Hippocampal formation (tissue), 2 donors: ENCODE measurements around the gene PKD1L1.
"Not testable (repeated sequence)": the region's sequence is repeated elsewhere in the genome, so short reads cannot be mapped to it uniquely, and the experiment has no call there.

ENCODE experiments used
- DNase-seq, 2 donors: peaks; one replicate each; lab custom pipeline; 2025; lab: John Stamatoyannopoulos, UW

Gene PKD1L1, protein sequence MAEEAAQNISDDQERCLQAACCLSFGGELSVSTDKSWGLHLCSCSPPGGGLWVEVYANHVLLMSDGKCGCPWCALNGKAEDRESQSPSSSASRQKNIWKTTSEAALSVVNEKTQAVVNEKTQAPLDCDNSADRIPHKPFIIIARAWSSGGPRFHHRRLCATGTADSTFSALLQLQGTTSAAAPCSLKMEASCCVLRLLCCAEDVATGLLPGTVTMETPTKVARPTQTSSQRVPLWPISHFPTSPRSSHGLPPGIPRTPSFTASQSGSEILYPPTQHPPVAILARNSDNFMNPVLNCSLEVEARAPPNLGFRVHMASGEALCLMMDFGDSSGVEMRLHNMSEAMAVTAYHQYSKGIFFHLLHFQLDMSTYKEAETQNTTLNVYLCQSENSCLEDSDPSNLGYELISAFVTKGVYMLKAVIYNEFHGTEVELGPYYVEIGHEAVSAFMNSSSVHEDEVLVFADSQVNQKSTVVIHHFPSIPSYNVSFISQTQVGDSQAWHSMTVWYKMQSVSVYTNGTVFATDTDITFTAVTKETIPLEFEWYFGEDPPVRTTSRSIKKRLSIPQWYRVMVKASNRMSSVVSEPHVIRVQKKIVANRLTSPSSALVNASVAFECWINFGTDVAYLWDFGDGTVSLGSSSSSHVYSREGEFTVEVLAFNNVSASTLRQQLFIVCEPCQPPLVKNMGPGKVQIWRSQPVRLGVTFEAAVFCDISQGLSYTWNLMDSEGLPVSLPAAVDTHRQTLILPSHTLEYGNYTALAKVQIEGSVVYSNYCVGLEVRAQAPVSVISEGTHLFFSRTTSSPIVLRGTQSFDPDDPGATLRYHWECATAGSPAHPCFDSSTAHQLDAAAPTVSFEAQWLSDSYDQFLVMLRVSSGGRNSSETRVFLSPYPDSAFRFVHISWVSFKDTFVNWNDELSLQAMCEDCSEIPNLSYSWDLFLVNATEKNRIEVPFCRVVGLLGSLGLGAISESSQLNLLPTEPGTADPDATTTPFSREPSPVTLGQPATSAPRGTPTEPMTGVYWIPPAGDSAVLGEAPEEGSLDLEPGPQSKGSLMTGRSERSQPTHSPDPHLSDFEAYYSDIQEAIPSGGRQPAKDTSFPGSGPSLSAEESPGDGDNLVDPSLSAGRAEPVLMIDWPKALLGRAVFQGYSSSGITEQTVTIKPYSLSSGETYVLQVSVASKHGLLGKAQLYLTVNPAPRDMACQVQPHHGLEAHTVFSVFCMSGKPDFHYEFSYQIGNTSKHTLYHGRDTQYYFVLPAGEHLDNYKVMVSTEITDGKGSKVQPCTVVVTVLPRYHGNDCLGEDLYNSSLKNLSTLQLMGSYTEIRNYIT (N-terminal part only)

GRCh38 chr7:47948141-47948790 lies at the start of gene PKD1L1:
Gene PKD1L1, minus strand, starts transcription at chr7:47948466. Its CDS starts 26 bp downstream, at chr7:47948440.
- DNase-seq, result no peak

DNA sequence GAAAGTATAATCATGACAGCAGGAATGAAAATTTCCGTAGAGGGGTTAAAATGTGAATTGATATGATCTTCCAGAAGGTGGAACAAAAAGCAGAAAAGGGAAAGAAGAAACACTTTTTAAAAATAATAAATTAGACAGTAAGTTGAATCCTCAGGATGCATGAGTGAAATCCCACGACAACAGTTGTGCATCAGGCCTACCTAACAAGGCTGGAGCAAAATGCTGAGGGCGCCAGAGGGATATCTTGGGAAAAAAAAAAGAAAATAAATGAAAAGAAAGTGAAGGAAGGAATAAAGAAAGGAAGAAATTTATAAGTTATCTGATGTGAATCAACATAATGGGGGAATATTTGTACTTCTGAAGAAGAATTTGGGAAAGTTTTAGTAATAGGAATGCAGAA lies 44.2 kb upstream of the PKD1L1 start:
- DNase-seq, result no peak

DNA sequence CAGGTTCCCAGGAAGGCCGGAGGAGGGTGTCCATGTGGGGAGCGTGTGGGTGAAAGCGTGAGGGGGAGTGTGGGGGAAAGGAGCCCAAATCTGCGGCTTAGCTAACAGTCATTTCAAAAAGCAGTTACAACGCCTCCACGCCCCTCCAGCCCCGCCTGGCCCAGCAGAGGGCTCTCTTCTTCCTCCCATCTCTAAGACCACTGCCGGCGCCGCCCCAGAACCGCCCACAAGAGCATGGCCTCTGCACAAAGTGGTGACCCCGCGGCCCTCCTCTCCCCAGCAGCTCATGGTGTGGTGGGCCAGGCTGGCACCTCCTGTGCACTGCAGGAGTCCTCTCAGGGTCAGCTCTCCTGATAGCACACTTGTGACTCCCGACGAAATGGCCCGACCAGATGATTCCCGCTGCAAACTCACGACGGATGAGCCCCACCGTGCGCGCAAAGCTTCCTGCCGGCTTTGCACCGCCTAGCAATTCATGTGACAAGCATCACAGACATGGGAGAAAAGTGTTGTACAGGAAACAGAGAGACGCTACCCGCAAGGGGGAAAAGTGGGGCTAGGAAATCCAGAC lies 43.6 kb upstream of the PKD1L1 start:
- peak; percentile 33 to 72 for DNase-seq

DNA sequence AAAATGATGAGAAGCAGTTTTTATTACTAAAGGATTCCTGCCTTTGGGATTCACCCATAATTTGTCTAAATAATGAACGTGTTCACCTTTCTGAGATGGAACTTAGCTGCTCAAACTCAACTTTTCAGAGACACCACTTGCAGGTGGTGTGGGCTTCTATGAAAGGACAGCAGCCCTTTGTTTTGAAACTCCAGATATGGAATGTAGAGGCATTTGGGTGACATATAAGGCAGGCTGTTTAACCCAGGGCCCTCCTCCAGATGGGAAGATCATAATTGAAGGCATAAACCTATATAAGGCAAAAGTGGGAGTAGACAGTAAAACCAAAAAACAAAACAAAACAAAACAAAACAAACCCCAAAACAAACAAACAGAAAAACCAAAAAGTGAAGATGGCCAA lies 43.0 kb upstream of the PKD1L1 start:
- no peak for DNase-seq

DNA sequence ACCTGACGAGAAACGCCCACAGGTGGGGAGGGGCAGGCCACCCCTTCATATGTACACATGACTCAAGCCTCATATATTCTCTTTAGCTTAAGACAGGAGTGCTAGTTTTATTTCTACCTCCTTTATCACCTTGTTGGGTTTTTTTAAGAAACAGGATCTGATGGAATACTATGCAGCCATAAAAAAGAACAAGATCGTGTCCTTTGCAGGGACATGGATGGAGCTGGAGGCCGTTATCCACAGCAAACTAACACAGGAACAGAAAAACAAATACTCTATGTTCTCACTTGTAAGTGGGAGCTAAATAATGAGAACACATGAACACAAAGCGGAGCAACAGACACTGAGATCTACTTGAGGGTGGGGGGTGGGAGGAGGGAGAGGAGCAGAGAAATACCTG lies 42.3 kb upstream of the PKD1L1 start:
- no peak for DNase-seq

- DNase-seq, result not testable (repeated sequence)
Observed at GRCh38 chr7:47989607-47990400, 41.5 kb upstream of the PKD1L1 start.

DNA sequence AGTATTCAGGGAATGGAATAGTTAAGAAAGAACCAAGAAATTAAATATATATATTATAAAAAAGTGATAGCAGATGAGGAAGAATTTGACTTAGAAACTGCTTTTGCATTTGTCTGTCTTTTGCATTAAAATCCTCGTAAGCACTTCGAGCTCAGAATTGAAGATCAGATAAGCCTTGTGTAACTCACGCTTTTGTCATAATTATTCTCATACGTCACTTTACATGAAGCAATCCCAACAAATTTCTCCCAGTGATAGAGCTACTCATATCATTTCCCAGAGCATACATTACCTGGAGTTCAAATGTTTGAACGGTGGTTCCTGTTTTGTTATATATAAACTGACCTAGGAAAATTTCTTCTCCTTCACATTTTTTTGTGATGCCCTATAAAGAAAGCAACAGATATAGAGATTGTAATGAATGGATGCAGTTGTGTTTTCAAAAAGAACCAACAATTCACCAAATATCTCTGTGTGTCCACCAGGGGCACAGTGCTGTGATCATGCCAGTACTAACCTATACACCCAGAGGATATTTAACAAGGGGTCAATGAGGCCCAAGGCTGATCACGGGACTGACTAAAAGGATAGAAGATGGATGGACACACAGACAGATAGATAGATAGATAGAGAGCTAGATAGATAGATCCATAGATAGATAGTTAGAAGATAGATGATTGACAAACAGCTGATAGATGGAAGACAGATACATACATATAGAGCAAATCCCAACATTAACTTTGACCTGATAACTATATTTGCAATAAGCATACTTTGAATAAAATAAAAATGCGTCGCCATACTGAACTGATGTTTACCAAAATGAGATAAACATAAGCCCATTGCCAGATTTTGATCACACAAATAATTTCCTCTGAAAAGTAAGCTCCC lies 40.5 kb upstream of the PKD1L1 start:
- no peak for DNase-seq

DNA sequence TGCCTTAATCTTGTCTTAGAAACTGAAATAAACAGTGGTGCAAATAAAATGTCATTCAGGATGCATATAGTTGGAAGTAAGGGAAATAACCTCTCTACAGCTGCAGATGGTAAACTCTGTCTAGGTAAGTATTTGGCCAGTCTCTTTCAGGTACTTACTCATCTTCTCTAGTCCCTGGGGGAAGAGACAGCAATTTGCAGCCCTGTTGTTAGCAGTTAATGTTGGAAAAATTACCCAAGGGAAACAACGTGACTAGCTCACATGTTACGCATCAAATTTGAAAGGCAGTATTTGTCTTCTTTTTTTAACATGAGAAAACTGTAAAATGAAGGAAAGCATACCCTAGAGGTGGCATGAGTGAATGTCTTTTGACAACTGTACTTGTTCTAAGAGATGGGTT lies 34.3 kb upstream of the PKD1L1 start:
- no peak for DNase-seq

DNA sequence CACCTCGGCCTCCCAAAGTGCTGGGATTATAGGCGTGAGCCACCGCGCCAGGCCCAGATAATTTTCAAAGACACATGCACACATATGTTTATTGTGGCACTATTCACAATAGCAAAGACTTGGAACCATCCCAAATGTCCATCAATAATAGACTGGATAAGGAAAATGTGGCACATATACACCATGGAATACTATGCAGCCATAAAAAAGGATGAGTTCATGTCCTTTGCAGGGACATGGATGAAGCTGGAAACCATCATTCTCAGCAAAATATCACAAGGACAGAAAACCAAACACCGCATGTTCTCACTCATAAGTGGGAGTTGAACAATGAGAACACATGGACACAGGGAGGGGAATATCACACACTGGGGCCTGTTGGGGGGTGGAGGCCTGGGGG lies 32.4 kb upstream of the PKD1L1 start:
- not testable (repeated sequence) for DNase-seq

GRCh38 chr7:47979832-47980181 lies 31.5 kb upstream of the PKD1L1 start:
- no peak for DNase-seq

DNA sequence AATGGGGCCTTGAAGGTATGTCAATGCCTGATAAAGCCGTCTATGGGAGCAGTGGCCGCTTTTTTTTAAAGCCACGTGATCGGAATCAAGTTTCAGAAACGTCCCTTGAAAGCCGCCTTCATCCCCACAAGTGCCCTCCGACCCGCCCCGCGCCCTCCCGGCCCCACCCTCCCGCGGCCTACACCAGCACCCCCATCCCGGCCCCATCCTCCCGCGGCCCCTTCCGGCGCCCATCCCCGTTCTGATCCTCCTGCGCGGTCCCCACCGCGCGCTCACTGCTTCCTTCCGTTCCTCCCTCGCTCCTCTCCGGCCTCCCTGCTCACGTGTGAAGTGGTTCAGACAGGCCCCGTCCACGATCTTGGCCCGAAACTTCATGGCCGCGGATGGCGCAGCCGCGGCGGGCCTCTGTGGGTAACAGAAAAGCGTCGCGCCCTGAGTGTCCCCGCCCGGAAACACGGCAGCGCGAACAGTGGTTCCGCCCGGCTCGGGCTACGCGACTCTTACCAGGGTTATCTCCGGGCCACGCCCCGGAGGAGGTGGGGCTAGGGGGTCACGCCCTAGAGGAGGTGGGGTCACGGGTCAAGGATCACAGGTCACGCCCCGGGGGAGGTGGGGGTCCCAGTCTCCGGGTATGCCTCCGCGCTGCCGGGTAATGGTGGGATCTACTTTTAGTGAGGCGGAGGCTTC lies 31.0 kb upstream of the PKD1L1 start, which contains the start of gene HUS1:
TSS of gene HUS1 (minus strand) at position 471 of the 687 bp plus-strand sequence. CDS start at position 375, 96 bp downstream.
- peak; percentile 68 to 88 for DNase-seq

- no peak for DNase-seq
Observed at GRCh38 chr7:47978790-47979144, 30.5 kb upstream of the PKD1L1 start.

DNA sequence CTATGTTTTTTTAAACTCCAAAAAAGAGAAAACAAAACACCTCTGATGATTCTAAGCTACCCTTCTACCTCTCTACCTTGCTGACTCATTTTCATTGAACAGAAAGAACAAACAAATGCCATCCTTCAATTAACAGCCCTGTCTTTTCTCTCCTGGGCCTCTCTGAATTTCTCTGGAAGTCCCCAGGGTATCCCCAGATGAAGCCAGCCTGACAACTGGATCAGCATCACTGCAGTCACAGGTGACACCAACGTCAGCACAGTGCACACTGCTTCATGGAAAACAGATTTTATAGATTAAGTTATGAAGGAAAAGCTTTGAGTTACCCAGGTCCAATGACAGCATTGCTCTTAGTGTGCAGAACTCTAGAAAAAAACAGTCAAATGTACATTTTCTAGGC lies 25.5 kb upstream of the PKD1L1 start:
- no peak for DNase-seq

- no peak for DNase-seq
Observed at GRCh38 chr7:47970761-47971160, 22.5 kb upstream of the PKD1L1 start.

GRCh38 chr7:47968847-47969774 lies 20.8 kb upstream of the PKD1L1 start:
- DNase-seq, result peak; percentile 20 to 46

DNA sequence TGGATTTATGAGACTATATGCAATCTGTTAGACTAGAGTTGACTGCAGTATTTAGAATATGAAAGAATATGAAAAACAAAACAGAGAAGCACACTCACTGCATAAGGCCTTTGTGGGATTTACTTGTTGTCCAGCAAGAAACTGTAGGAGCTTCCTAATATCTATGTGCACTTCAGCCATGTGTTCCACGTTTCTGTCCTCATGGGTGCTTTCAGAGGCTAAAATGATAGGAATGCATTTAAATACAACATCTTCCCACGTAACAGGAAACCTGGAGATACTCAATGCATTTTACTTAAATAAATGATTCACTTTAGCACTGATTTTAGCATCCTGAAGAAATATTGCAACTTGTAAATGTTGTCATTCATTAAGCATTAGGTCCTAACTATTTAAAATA lies 19.4 kb upstream of the PKD1L1 start:
- no peak for DNase-seq

DNA sequence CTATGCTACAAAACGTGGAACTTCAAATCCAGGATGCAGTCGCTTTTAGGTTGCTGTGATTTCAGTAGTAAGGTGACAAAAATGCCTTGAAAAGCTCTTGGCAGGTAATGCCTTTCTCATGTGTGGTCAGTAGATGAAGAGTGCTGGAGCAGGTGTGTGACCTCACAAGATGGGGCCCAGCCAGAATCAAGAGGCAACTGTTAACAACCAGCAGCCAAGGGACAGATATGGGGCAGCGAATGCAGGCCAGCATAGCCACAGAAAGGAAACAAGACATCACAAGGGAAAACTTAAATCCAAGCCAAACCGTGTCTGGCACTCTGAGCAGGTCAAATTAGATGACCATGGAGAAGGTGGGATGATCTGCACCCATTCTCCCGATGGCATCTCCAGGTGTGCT lies 18.9 kb upstream of the PKD1L1 start:
- DNase-seq, result no peak

- DNase-seq, result no peak
Observed at GRCh38 chr7:47965456-47965855, 17.2 kb upstream of the PKD1L1 start.
